Right lobe of liver (tissue), 6 donors: Measurements from ENCODE around the gene FAM177B. TPM values are rescaled to one million over a fixed set of nuclear protein-coding genes. Genes with fewer than 3 reads are reported as not detected.
A peak's percentile ranks its signal among the peaks of the same experiment; 100 is the strongest.

Experiments
- ATAC-seq, 4 donors: fragments of 200-7000 bp; cut with Tn5 transposase; one replicate each; pipeline ENCODE4 v1.9.1; 2020; ENCODE audit warnings: mild to moderate bottlenecking in 4 of 4, moderate library complexity in 4 of 4
- DNase-seq, 3 donors: peaks; one replicate each; pipeline ENCODE4 v3.0.0-alpha.2; 2020
- H3K27ac ChIP-seq, 3 donors: fragments of 200-600 bp; one replicate each; pipeline ENCODE4 v1.8.0; 2022
- H3K27me3 ChIP-seq, 2 donors: fragments of 200-600 bp; one replicate each; pipeline ENCODE4 v1.8.0; 2022
- H3K36me3 ChIP-seq, 4 donors: fragments of 200-600 bp; sonication (generic) in 1 of 4; one replicate each; pipeline versions ENCODE4 v1.5.1 to v1.8.0; 2017 to 2022; ENCODE audit warnings: control low read depth in 1 of 4
- H3K4me1 ChIP-seq, 4 donors: fragments of 200-600 bp; sonication (generic) in 1 of 4; one replicate each; pipeline versions ENCODE4 v1.5.1 to v1.8.0; 2017 to 2022; ENCODE audit warnings: control low read depth in 1 of 4
- H3K4me3 ChIP-seq, 3 donors: fragments of 200-600 bp; one replicate each; pipeline ENCODE4 v1.8.0; 2022
- H3K9me3 ChIP-seq, 4 donors: fragments of 200-600 bp; sonication (generic) in 1 of 4; one replicate each; pipeline versions ENCODE4 v1.5.1 to v1.8.0; 2017 to 2022; ENCODE audit warnings: control low read depth in 1 of 4
- CTCF ChIP-seq, 4 donors: fragments of 200-600 bp in 3 of 4; fragments of 450-650 bp in 1 of 4; IDR thresholded peaks; one replicate each; pipeline versions ENCODE4 v1.5.1 to v1.8.0; 2016 to 2022; ENCODE audit warnings: antibody characterized with exemption in 4 of 4, mild to moderate bottlenecking in 2 of 4
- POLR2A ChIP-seq: fragments of 450-650 bp; IDR thresholded peaks from one replicate; pipeline ENCODE4 v1.6.1; 2017; ENCODE audit warnings: antibody characterized with exemption, mild to moderate bottlenecking
- WGBS: methylation state at CpG from one replicate; pipeline ENCODE4 v1.1.6; 2018; ENCODE audit warnings: low coverage, low lambda C conversion rate; ENCODE audit not compliant: insufficient coverage; ENCODE audit errors: missing lambda C conversion rate; 5-methylcytosine and 5-hydroxymethylcytosine counted together
- intact Hi-C, 2 donors: fragments of 100-400 bp; cut with DNase I; formaldehyde crosslinking; loops; one replicate each; pipeline versions ENCODE4 v1.11.2 to v1.14.1; 2022
- total RNA-seq, 6 experiments: library from RNA; depleted of rRNA in 2 of 6; stranded (reverse); fragments of >200 nt in 2 of 6; fragmentation: NEBNext Ultra II Directional in 3 of 6; extraction: Animal tissue kit (Norgen Biotek cat#: 25700) in 3 of 6; gene quantifications; one replicate each; pipeline versions ENCODE4 v1.1.0 to v1.2.4, GENCODE V29; 2016 to 2023
- donor health status: DM: no; HTN: yes; CAD: no.
- donor health status: DM: no; HTN: no; CAD: no.
- donor health status: DM: no; HTN: no; CAD: no.
- donor health status: DM: no; HTN: yes; CAD: no.
- donor health status: DM: no; HTN: yes; CAD: no.

Gene FAM177B
- total RNA-seq, 6 experiments from 2014 or later, result 0.47 TPM; not detected in 5

- Histone ChIP-seq H3K4me1 (peaks cover 0 to 8% (median 2%) of the 10 kb centered on the region in 4 donors), H3K27me3 (no peaks in the 10 kb centered on the region), H3K27ac (no peak overlapping the region), H3K9me3 (no peaks in the 10 kb centered on the region), H3K4me3 (no peak overlapping the region), H3K36me3 (no peaks in the 10 kb centered on the region)
- ATAC-seq, result peak; percentile 37 to 93 (median 72)
- TF ChIP-seq CTCF (IDR thresholded peaks at IDR 0.05) (peak in 3 of 4 donors; percentile 12 to 39 (median 28)), POLR2A (no peak)
- 60% methylated on average over 3 of the region's 6 CpGs for WGBS
- intact Hi-C loops, result loop anchor here in 1 of 2 donors (5.0 kb wide), 1 partner anchor 287 kb away; no protein-coding TSS in a partner anchor
- peak; percentile 25 to 83 (median 71) for DNase-seq
Measured at GRCh38 chr1:222794656-222795474, 57.9 kb downstream of the FAM177B start.

- no peak overlapping the region for H3K27ac ChIP-seq
- no peaks in the 10 kb centered on the region for H3K36me3 ChIP-seq
- H3K4me3 ChIP-seq, result no peak overlapping the region
- TF ChIP-seq POLR2A (no peak), CTCF (IDR thresholded peaks at IDR 0.05) (no peak)
- H3K9me3 ChIP-seq, result no peaks in the 10 kb centered on the region
- intact Hi-C loops, result loop anchor here in 1 of 2 donors (5.0 kb wide), 1 partner anchor 284 kb away; no protein-coding TSS in a partner anchor
- H3K4me1 ChIP-seq, result peaks cover 0 to 8% (median 2%) of the 10 kb centered on the region in 4 donors
- no peaks in the 10 kb centered on the region for H3K27me3 ChIP-seq
- ATAC-seq (peak in 1 of 4 donors; percentile 32), DNase-seq (no peak)
Measured at GRCh38 chr1:222798116-222798515, 61.1 kb downstream of the FAM177B start.

- intact Hi-C loops, result loop anchor here in 1 of 2 donors (5.0 kb wide), 1 partner anchor 283 kb away; no protein-coding TSS in a partner anchor
- Histone ChIP-seq H3K27me3 (no peaks in the 10 kb centered on the region), H3K27ac (no peak overlapping the region), H3K36me3 (no peaks in the 10 kb centered on the region), H3K9me3 (no peaks in the 10 kb centered on the region), H3K4me1 (peaks cover 0 to 8% (median 2%) of the 10 kb centered on the region in 4 donors), H3K4me3 (no peak overlapping the region)
- WGBS, result 77% methylated on average over 3 of the region's 4 CpGs
- no peak for DNase-seq
- no peak for ATAC-seq
- TF ChIP-seq CTCF (IDR thresholded peaks at IDR 0.05), result no peak
- no peak for TF ChIP-seq POLR2A
Measured at GRCh38 chr1:222798975-222799374, 62.0 kb downstream of the FAM177B start.

Other genes with a start within 250 kb of the FAM177B start
- gene HHIPL2, start 189.1 kb upstream of the FAM177B start, total RNA-seq, result 1 to 10 TPM in 1 of 6 experiments, not detected in 5; 1.6 TPM
- 1 to 10 TPM; 2.1 to 7.5 (median 2.5) TPM for gene TAF1A, start 147.3 kb upstream of the FAM177B start, total RNA-seq
- gene MIA3, start 119.1 kb upstream of the FAM177B start, total RNA-seq, result 10 to 100 TPM; 40.6 to 89.6 (median 60.6) TPM
- gene AIDA, start 24.7 kb upstream of the FAM177B start, total RNA-seq, result 10 to 100 TPM; 23.9 to 35.2 (median 29.8) TPM
- 10 to 100 TPM; 13.3 to 24.3 (median 20.2) TPM for gene BROX, start 24.6 kb upstream of the FAM177B start, total RNA-seq
- 1 to 10 TPM; 1.7 to 4.2 (median 3.0) TPM for gene DISP1, start 77.8 kb downstream of the FAM177B start, total RNA-seq